Putamen (tissue), 1 donor: ENCODE measurements around the gene SLC19A1.

Experiments used
- DNase-seq: peaks from one replicate; pipeline ENCODE4 v3.0.0-alpha.2; 2016; ENCODE audit warnings: low spot score

The SLC19A1 gene

GRCh38 chr21:45542242-45542666, at the start of gene SLC19A1:
TSS of gene SLC19A1 (minus strand) at chr21:45542440. CDS start at chr21:45537959, 4,481 bp downstream.
- peak; percentile 56 for DNase-seq

DNA sequence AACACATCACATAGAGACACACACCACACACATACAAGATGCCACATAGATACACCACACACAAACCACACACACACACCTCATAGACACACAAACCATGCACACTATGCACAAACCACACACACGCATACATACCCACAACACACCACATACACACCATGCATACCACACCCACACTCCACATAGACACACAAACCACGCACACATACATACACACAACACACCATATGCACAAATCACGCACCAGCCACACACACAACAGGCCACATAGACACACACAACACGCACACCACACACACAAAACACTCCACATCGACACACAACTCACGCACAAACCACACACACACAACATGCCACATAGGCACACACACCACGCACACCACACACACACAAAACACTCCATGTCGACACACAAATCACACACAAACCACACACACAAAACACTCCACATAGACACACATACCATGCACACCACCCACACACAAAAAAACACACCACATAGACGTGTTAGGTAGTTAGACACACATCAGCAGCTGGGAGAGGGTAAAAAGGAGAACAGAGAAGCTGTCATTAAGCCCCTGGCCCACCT, 49.5 kb upstream of the SLC19A1 start:
- DNase-seq: no peak

DNA sequence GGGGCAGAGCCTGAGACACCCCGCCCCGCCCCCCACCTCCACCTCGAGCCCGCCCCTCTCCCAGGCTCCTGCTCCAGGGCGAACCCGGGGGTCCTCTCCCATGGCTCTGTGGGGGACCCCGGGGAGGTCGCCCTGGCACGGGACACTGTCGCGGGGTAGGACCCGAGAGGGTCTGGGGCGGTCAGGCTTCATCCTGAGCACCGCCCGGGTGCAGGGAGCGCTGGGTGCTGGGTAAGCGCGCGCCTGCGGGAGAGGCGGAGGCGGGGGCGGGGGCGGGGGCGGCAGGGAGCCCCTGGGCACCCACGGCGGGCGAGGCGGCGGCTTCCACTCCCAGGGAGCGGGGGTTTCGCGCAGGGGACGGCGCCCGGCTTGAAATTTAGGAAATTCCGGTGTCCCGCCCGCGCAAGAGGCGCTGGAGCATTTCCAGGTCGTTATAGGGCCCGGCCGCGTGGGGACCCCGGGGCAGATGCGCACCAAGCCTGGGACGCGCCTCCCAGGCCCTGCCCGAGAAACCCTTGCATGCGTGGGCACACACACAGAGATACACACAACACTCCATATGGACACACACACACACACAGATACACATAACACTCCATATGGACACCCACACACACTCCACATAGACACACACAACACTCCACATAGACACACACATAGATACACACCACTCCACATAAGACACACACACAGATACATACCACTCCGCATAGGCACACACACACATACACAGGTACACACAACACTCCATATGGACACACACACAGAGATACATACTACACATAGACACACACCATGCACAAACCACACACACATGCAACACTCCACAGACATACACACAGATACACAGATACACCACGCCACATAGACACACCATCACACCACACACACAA, 48.7 kb upstream of the SLC19A1 start:
- DNase-seq: no peak

DNA sequence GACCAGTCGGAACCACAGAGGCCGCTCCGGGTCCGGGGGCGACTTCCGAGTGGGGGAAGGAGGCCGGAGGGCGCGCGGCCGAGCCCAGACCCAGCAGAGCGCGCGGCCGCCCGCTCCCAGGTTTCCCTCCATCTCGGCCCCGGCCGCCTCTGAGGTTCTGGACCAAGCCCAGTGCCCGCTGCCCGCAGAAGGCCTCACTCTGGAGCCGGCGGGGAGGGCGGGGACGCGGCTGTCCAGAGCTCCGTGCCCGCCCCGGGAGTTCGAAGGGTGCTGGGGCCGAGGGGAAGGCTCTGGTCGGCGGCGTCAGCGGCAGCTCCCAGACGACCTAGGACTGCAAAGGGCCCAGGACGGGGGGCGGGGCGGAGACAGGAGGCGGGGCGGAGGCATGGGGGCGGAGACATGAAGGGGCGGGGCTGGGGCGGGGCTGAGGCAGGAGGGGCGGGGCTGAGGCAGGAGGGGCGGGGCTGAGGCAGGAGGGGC, 48.0 kb upstream of the SLC19A1 start:
- no peak for DNase-seq

GRCh38 chr21:45589686-45590245, 47.5 kb upstream of the SLC19A1 start:
- DNase-seq: no peak

DNA sequence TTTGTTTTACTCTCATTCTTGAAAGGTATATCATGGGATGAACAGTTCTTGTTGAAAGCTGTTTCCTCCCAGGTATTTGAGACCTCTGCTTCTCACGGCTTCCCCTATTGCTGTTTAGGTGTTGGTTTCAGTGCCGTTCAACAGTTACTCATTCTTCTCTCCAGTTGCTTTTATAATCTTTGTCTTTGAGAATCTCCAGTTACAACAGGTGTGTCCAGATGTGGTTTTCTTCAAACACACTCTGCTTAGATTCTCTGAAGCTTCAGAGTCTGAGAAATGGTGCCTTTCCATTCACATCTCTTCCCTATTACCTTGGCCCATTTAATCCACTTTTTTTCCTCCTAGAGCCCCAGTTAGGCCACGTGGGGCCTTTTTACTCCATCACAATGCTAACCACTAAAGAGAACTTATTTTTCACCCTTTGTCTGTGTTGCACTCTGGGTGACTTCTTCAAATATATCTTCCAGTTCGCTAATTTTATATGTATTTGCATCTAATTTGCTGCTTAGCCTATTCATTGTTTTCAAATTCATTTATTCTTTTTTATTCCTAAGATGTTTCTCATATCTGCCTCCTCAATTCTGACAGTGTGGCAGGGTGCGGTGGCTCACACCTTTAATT, 46.7 kb upstream of the SLC19A1 start:
- DNase-seq: no peak

- DNase-seq: no peak
Measured at GRCh38 chr21:45588086-45588825, 46.0 kb upstream of the SLC19A1 start.

DNA sequence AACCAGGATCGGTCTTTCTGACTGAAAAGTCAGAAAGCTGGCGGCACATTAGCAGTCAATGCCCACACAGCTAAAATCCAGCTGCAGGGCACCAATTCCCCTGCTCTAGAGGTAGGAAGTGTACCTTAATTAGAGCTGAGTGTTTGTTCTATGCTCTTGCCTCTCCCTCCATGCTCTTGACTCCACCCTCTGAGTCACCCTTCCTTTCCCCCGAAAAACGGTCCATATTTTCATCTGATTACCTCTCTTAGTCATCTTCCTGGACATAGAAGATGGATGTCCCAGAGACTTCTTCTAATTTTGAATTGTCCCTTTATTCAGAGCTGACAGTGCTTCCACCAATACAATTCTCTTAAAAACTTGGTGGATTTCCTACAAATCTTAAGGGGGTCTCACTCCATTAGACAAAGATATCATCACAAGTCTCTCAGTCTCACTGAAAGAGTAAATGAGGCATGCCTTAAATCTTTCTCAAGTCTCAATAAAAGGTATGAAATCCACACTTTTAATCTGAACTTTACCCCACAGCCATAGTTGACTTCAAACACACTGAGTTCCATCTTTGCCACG, 44.1 kb upstream of the SLC19A1 start:
- no peak for DNase-seq

DNA sequence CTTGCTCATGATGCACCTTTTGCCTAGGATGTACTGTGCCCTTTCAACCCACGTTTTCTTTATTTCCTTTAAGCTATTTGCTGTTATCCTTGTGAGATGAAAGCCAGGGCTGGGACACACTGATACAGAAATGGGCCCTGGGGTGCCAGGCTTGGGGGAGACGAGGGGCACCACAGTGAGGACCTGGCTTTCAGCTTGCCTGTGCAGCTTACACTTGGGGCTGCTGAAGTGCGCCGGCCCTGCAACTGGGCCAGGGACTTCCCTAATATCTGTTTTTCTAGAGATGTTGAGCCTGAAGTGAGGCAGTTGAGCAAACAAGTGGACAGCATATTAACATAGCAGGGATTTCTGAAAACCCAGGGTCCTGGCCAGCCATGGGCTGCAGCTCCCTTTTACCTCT, 42.5 kb upstream of the SLC19A1 start:
- DNase-seq: no peak

- no peak for DNase-seq
Measured at GRCh38 chr21:45583831-45584509, 41.7 kb upstream of the SLC19A1 start.

- DNase-seq: no peak
Measured at GRCh38 chr21:45582128-45582527, 39.9 kb upstream of the SLC19A1 start.

GRCh38 chr21:45581322-45581712, 39.1 kb upstream of the SLC19A1 start:
- DNase-seq: no peak

DNA sequence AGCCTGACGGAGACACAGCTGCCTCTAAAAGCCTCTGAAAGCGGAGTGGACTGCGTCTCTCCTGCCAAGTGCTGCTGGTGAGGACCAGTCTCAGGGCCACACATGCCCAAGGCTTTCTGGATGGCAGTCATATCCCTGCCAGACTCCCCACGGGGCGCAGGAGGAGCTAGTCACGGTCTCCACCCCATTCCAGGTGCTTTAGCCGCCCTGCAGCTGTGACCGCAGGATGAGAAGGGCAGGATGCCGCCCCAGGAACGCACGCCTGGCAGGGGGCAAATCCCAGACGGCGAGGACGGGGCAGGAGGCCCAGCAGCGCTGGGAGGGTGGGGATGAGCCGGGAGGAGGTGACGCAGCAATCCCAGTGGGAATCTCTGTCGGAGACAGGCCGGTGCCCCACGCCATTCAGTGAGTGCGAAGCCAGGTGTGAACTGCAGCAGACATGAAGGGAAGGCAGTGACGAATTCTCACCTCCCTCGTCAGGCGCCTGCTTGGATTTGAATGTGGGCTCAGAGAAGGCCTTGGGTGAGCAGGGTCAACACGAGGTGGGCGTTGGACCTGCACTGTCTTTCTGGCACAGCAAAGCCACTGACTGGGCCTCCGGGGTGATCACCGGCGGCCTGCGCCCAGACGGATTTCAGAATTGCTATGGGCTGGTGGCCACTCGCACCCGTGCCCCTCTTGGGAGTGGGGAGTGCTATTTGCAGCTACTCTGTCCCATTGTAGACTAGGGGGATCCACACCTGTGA, 38.5 kb upstream of the SLC19A1 start:
- DNase-seq: no peak

GRCh38 chr21:45580181-45580575, 37.9 kb upstream of the SLC19A1 start:
- DNase-seq: no peak

GRCh38 chr21:45579383-45580180, 37.3 kb upstream of the SLC19A1 start:
- no peak for DNase-seq

- DNase-seq: no peak
Measured at GRCh38 chr21:45578811-45579381, 36.7 kb upstream of the SLC19A1 start.

DNA sequence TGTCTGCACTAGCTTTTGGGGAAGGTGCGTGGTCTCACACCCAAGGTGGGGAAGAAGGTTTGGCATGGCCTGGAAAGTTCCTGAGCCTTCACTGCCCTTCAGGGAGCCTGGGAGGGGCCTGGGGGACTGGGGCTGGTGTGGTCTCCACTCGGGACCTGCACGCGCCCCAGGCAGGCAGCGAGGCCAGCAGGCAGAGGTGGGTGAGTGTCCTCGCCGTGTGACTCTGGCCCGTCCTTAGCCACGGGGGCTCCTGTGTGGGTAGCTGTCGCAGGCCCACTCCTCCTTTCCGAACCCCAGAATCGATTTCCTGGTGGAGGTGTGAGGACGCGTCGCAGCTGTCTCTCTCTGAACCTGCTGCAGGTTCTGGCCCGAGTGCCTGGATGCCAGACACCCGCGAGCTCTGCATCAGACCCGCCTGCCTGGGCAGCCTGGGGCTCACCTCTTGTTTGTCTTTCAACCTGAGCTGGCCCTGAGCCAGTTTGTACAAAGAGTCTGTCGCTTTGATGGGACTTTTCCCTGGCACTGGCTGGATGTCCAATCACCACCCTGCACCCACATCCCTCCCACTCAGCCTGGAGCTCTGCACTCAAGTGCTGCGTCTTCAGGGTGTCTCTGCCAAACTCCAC, 36.0 kb upstream of the SLC19A1 start:
- DNase-seq: no peak

DNA sequence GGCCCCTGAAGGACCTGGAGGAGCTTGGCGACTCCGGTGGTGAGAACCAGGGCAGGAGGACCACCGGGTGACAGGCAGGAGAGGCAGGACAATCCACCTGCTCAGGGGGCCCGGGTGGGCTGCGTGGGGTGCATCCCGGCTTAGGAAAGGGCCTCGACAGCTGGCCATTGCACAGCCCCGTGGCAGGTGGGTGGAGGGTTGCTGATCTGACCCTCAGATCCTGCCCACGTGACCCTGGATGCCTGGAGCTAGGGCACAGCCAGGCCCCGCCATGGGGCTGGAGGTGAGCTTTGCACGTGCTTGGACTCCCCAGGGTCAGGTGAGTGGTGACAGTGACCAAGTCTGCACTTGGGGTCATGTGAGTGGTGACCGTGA, 35.5 kb upstream of the SLC19A1 start:
- no peak for DNase-seq
